Prostate gland (tissue), 2 donors: Measurements from ENCODE around the gene TCP11.

Experiments
- POLR2A ChIP-seq: fragments of 450-650 bp; IDR thresholded peaks from one replicate; pipeline ENCODE4 v1.6.1; 2016; ENCODE audit warnings: antibody characterized with exemption, mild to moderate bottlenecking
- POLR2AphosphoS5 ChIP-seq: sonication (generic); formaldehyde crosslinking; IDR thresholded peaks from one replicate; pipeline ENCODE4 v1.6.1; 2017; ENCODE audit warnings: antibody characterized with exemption
- TF ChIP-seq, protein P1 (sequence below), 4 experiments: fragments of 200-600 bp in 2 of 4; fragments of 450-650 bp in 2 of 4; sonication (generic) in 2 of 4; IDR thresholded peaks; 1 replicate in 3 of 4; 2 replicates in 1 of 4; pipeline ENCODE4 v1.5.1; 2016 to 2019; ENCODE audit warnings: antibody characterized with exemption in 4 of 4, mild to moderate bottlenecking in 2 of 4, moderate library complexity in 2 of 4

DNA sequence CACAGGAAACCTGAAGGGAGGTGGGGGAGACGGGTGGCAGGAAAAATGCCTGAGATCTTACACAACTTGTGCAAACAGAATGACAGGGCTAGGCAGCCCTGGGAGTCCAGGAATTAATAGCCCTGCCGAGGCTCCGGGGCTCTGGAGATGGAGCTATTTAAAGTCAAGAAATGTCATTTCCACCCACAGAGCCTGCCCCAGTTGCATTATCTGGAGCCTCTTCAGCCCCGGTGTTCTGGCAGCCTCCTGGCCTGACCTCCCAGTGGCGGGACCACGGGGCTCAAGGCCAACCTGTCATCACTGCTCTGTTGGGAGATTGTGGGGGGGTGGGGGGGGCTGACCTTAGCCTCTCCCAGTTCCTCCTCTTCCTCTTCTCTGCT lies 44.2 kb upstream of the TCP11 start:
- TF ChIP-seq, protein P1, sequence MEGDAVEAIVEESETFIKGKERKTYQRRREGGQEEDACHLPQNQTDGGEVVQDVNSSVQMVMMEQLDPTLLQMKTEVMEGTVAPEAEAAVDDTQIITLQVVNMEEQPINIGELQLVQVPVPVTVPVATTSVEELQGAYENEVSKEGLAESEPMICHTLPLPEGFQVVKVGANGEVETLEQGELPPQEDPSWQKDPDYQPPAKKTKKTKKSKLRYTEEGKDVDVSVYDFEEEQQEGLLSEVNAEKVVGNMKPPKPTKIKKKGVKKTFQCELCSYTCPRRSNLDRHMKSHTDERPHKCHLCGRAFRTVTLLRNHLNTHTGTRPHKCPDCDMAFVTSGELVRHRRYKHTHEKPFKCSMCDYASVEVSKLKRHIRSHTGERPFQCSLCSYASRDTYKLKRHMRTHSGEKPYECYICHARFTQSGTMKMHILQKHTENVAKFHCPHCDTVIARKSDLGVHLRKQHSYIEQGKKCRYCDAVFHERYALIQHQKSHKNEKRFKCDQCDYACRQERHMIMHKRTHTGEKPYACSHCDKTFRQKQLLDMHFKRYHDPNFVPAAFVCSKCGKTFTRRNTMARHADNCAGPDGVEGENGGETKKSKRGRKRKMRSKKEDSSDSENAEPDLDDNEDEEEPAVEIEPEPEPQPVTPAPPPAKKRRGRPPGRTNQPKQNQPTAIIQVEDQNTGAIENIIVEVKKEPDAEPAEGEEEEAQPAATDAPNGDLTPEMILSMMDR (IDR thresholded peaks at IDR 0.05), result no peak
- TF ChIP-seq POLR2A (no peak), POLR2AphosphoS5 (no peak)
